Neuronal stem cell (in vitro differentiated cells): ENCODE data around the gene CDK13.

Experiments
- DNase-seq: peaks from one replicate; pipeline ENCODE4 v3.0.0-alpha.2; 2013; ENCODE audit warnings: low spot score
- H2AFZ ChIP-seq: one replicate; pipeline ENCODE4 v1.6.1; 2013; ENCODE audit warnings: mild to moderate bottlenecking, low read length, inconsistent platforms
- H2AK5ac ChIP-seq: 2 replicates; pipeline ENCODE4 v1.6.1; 2013; ENCODE audit warnings: low read depth, mild to moderate bottlenecking, inconsistent platforms, low read length, moderate library complexity, mixed read lengths
- H2BK120ac ChIP-seq: 2 replicates; pipeline ENCODE4 v1.6.1; 2013; ENCODE audit warnings: low read depth, mild to moderate bottlenecking, inconsistent platforms, low read length, moderate library complexity, mixed read lengths
- H2BK12ac ChIP-seq: one replicate; pipeline ENCODE4 v1.6.1; 2013; ENCODE audit warnings: low read length, inconsistent platforms
- H2BK15ac ChIP-seq: 2 replicates; pipeline ENCODE4 v1.6.1; 2013; ENCODE audit warnings: mild to moderate bottlenecking, low read length, inconsistent platforms, mixed read lengths
- H2BK5ac ChIP-seq: one replicate; pipeline ENCODE4 v1.6.1; 2013; ENCODE audit warnings: inconsistent platforms, mild to moderate bottlenecking, low read length, moderate library complexity
- H3K14ac ChIP-seq: one replicate; pipeline ENCODE4 v1.6.1; 2013; ENCODE audit warnings: low read length, inconsistent platforms
- H3K18ac ChIP-seq: 2 replicates; pipeline ENCODE4 v1.6.1; 2013; ENCODE audit warnings: low read length, inconsistent platforms
- H3K23ac ChIP-seq: 2 replicates; pipeline ENCODE4 v1.6.1; 2013; ENCODE audit warnings: low read depth, mild to moderate bottlenecking, mixed read lengths, low read length, inconsistent platforms; ENCODE audit not compliant: poor library complexity
- H3K27ac ChIP-seq: replicated peaks from 3 replicates; pipeline ENCODE4 v1.5.1; 2013; ENCODE audit warnings: low read length, inconsistent platforms
- H3K27me3 ChIP-seq, 3 experiments: 2 replicates each; pipeline ENCODE4 v1.6.1; 2013; ENCODE audit warnings: low read length in 3 of 3, mild to moderate bottlenecking in 2 of 3, inconsistent platforms in 1 of 3, low read depth in 1 of 3, mixed read lengths in 1 of 3, moderate library complexity in 1 of 3; ENCODE audit not compliant: control insufficient read depth in 3 of 3, insufficient read depth in 3 of 3
- H3K36me3 ChIP-seq, 2 donors: replicated peaks in 1 of 2; 2 replicates each; pipeline ENCODE4 v1.6.1; 2013; ENCODE audit warnings: low read length in 2 of 2; ENCODE audit not compliant: control insufficient read depth in 2 of 2, insufficient read depth in 2 of 2
- H3K4ac ChIP-seq: 2 replicates; pipeline ENCODE4 v1.6.1; 2013; ENCODE audit warnings: inconsistent platforms, mild to moderate bottlenecking, low read length, moderate library complexity
- H3K4me1 ChIP-seq, 2 donors: 1 replicate in 1 of 2; 2 replicates in 1 of 2; pipeline ENCODE4 v1.6.1; 2013; ENCODE audit warnings: low read length in 2 of 2, low read depth in 1 of 2; ENCODE audit not compliant: control insufficient read depth in 2 of 2, insufficient read depth in 1 of 2
- H3K4me2 ChIP-seq: one replicate; pipeline ENCODE4 v1.6.1; 2013; ENCODE audit warnings: mild to moderate bottlenecking, low read length, inconsistent platforms; ENCODE audit not compliant: insufficient read depth, poor library complexity, severe bottlenecking
- H3K4me3 ChIP-seq, 2 donors: 2 replicates each; pipeline ENCODE4 v1.5.1; 2013; ENCODE audit warnings: low read length in 2 of 2, mild to moderate bottlenecking in 2 of 2, inconsistent platforms in 1 of 2, moderate library complexity in 1 of 2
- H3K79me1 ChIP-seq: one replicate; pipeline ENCODE4 v1.6.1; 2013; ENCODE audit warnings: low read depth, mild to moderate bottlenecking, inconsistent platforms, low read length, moderate library complexity
- H3K9ac ChIP-seq: one replicate; pipeline ENCODE4 v1.6.1; 2013; ENCODE audit warnings: mild to moderate bottlenecking, low read depth, low read length, inconsistent platforms; ENCODE audit not compliant: poor library complexity
- H3K9me3 ChIP-seq, 2 donors: replicated peaks in 1 of 2; 2 replicates each; pipeline versions ENCODE3 to v1.6.1; 2013; ENCODE audit warnings: low read length in 2 of 2, mild to moderate bottlenecking in 2 of 2, inconsistent platforms in 1 of 2, low read depth in 1 of 2, mixed read lengths in 1 of 2, moderate library complexity in 1 of 2; ENCODE audit not compliant: control insufficient read depth in 2 of 2, insufficient read depth in 1 of 2
- H4K8ac ChIP-seq: one replicate; pipeline ENCODE4 v1.6.1; 2013; ENCODE audit warnings: low read depth, mild to moderate bottlenecking, inconsistent platforms, low read length, moderate library complexity
- H4K91ac ChIP-seq: one replicate; pipeline ENCODE4 v1.6.1; 2013; ENCODE audit warnings: low read length, low read depth, mild to moderate bottlenecking, inconsistent platforms; ENCODE audit not compliant: poor library complexity
- WGBS, 2 donors: extraction: QIAGEN DNeasy Blood & Tissue Kit; methylation state at CpG; one replicate each; pipeline ENCODE4 v1.1.7; 2013; ENCODE audit warnings: missing lambda C conversion rate in 2 of 2, mixed read lengths in 1 of 2; ENCODE audit not compliant: insufficient read length in 2 of 2, insufficient replicate concordance in 1 of 2; ENCODE audit errors: extremely low coverage in 2 of 2; 5-methylcytosine and 5-hydroxymethylcytosine counted together

Gene CDK13

DNA sequence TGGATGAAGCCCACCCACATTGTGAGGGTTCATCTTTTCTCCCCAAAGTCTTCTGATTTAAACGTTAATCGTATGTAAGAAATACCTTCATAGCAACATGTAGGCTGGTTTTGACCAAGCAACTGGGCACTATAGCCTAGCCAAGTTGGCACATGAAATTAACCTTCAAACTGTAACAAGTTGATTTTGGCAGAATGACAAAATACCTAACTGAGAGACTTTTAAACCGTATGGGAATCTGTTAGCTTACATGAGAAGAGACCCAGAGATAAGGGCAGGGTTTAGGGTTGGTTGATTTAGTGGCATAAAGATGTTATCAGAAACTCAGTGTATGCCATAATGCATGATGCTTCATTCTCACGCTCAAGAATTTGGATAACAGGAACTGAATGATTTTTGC lies 69.5 kb downstream of the CDK13 start:
- Histone ChIP-seq H2BK12ac (no peak overlapping the region), H3K27me3 (no peaks in the 10 kb centered on the region), H3K18ac (no peak overlapping the region), H2BK120ac (no peak overlapping the region), H2BK5ac (no peak overlapping the region), H3K4me1 (no peaks in the 10 kb centered on the region), H3K4me2 (no peak overlapping the region), H3K23ac (no peak overlapping the region), H3K36me3 (peaks cover 1 to 45% of the 10 kb centered on the region in 2 donors), H4K8ac (no peak overlapping the region), H4K91ac (no peak overlapping the region), H3K14ac (no peak overlapping the region), H2BK15ac (no peak overlapping the region), H2AK5ac (no peak overlapping the region), H3K9me3 (no peaks in the 10 kb centered on the region), H2AFZ (no peak overlapping the region), H3K4ac (no peak overlapping the region), H3K79me1 (no peaks in the 10 kb centered on the region), H3K9ac (no peak overlapping the region), H3K27ac (no peak overlapping the region), H3K4me3 (no peak overlapping the region)
- no peak for DNase-seq
- no CpG with 5 or more reads among the region's 4 CpGs for WGBS, 2 donors

DNA sequence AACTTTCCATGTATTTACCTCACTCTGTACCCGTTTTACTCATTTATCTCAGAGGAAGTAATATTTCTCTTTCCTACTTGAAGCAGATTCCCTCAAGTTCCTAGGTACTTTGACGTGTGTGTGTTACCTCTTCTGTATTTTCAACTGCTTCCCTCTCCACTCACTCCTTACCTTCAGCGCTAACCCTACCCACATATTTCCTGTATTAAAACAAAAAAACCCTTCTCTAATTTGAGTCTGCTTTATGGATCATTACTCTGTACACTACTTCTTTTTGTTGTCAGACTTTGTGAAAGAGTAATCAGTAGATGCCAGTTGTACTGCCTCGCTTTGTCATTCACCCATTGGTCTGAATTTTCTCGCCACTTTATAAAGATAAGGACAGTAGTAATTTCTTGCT lies 74.0 kb downstream of the CDK13 start:
- no peak overlapping the region for H2BK12ac ChIP-seq
- no peak overlapping the region for H2AK5ac ChIP-seq
- no peak overlapping the region for H3K27ac ChIP-seq
- H3K14ac ChIP-seq, result no peak overlapping the region
- H3K4me2 ChIP-seq, result no peak overlapping the region
- H2BK15ac ChIP-seq, result no peak overlapping the region
- H3K23ac ChIP-seq, result no peak overlapping the region
- no peak overlapping the region for H2BK5ac ChIP-seq
- no peak overlapping the region for H2AFZ ChIP-seq
- H2BK120ac ChIP-seq, result no peak overlapping the region
- WGBS, 2 donors, result no CpG with 5 or more reads among the region's 5 CpGs
- no peaks in the 10 kb centered on the region for H3K27me3 ChIP-seq
- no peak overlapping the region for H4K8ac ChIP-seq
- no peaks in the 10 kb centered on the region for H3K79me1 ChIP-seq
- no peak overlapping the region for H4K91ac ChIP-seq
- H3K4me1 ChIP-seq, result no peaks in the 10 kb centered on the region
- no peak for DNase-seq
- peaks cover 1 to 61% of the 10 kb centered on the region in 2 donors for H3K36me3 ChIP-seq
- H3K4ac ChIP-seq, result no peak overlapping the region
- no peak overlapping the region for H3K9ac ChIP-seq
- no peak overlapping the region for H3K4me3 ChIP-seq
- no peaks in the 10 kb centered on the region for H3K9me3 ChIP-seq
- H3K18ac ChIP-seq, result no peak overlapping the region

DNA sequence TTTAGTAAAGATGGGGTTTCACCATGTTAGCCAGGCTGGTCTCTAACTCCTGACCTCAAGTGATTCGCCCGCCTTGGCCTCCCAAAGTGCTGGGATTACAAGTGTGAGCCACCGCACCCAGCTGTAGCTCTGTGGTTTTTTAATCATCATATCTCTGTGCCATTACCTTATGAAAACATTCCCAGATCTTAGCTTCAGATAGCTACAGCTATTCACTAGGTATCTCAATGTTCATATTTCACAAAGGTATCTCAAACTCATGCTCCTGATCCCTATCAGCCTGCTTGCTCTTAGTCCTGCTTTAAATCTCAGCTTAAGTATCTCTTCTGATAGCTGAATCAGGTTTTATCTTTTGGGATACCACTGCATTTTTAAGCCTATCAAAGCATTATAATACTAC lies 74.8 kb downstream of the CDK13 start:
- no peak overlapping the region for H4K91ac ChIP-seq
- H4K8ac ChIP-seq, result no peak overlapping the region
- H2AFZ ChIP-seq, result no peak overlapping the region
- no peaks in the 10 kb centered on the region for H3K79me1 ChIP-seq
- H2BK120ac ChIP-seq, result no peak overlapping the region
- no peak for DNase-seq
- H3K4me3 ChIP-seq, result no peak overlapping the region
- WGBS, 2 donors, result no CpG with 5 or more reads among the region's 3 CpGs
- H3K4me2 ChIP-seq, result no peak overlapping the region
- no peak overlapping the region for H2BK15ac ChIP-seq
- no peak overlapping the region for H3K23ac ChIP-seq
- H3K18ac ChIP-seq, result no peak overlapping the region
- no peaks in the 10 kb centered on the region for H3K4me1 ChIP-seq
- H3K36me3 ChIP-seq, result peaks cover 0 to 55% of the 10 kb centered on the region in 2 donors
- H3K9ac ChIP-seq, result no peak overlapping the region
- no peak overlapping the region for H3K27ac ChIP-seq
- H2BK5ac ChIP-seq, result no peak overlapping the region
- H3K9me3 ChIP-seq, result no peaks in the 10 kb centered on the region
- H3K4ac ChIP-seq, result no peak overlapping the region
- no peak overlapping the region for H2AK5ac ChIP-seq
- no peaks in the 10 kb centered on the region for H3K27me3 ChIP-seq
- H2BK12ac ChIP-seq, result no peak overlapping the region
- no peak overlapping the region for H3K14ac ChIP-seq

DNA sequence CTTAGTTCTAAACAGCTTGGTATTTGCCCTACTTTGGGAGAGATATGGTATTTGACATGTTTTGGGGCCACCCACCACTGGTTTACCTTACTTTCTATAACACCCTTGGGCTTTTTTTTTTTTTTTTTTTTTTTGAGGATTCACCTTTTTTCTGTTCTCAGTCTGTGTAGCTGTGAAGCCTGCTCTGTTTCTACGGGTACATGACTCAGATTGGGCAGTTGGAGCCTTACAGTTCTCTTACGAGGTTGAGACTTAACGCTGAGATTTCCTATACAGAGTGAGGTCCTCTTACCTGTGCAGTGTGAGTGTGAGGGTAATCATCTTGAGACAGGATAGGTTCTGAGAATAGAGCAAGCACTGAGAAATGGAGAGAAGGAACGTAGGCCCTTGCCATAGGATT lies 77.5 kb downstream of the CDK13 start:
- Histone ChIP-seq H3K9me3 (no peaks in the 10 kb centered on the region), H3K79me1 (peaks cover 1% of the 10 kb centered on the region), H3K27ac (no peak overlapping the region), H2BK120ac (no peak overlapping the region), H2BK15ac (no peak overlapping the region), H3K36me3 (peaks cover 3 to 71% of the 10 kb centered on the region in 2 donors), H3K4me1 (no peaks in the 10 kb centered on the region), H2AFZ (no peak overlapping the region), H3K4me3 (no peak overlapping the region), H3K4me2 (no peak overlapping the region), H3K14ac (no peak overlapping the region), H4K91ac (no peak overlapping the region), H2BK5ac (no peak overlapping the region), H3K23ac (no peak overlapping the region), H2BK12ac (no peak overlapping the region), H3K27me3 (no peaks in the 10 kb centered on the region), H3K4ac (no peak overlapping the region), H4K8ac (no peak overlapping the region), H3K9ac (no peak overlapping the region), H2AK5ac (no peak overlapping the region), H3K18ac (no peak overlapping the region)
- DNase-seq, result no peak
- no CpG with 5 or more reads among the region's 4 CpGs for WGBS, 2 donors
